Neuronal stem cell (in vitro differentiated cells): ENCODE data around the gene PILRB.

Experiments
- DNase-seq: peaks from one replicate; pipeline ENCODE4 v3.0.0-alpha.2; 2013; ENCODE audit warnings: low spot score
- H2AFZ ChIP-seq: one replicate; pipeline ENCODE4 v1.6.1; 2013; ENCODE audit warnings: mild to moderate bottlenecking, low read length, inconsistent platforms
- H2AK5ac ChIP-seq: 2 replicates; pipeline ENCODE4 v1.6.1; 2013; ENCODE audit warnings: low read depth, mild to moderate bottlenecking, inconsistent platforms, low read length, moderate library complexity, mixed read lengths
- H2BK120ac ChIP-seq: 2 replicates; pipeline ENCODE4 v1.6.1; 2013; ENCODE audit warnings: low read depth, mild to moderate bottlenecking, inconsistent platforms, low read length, moderate library complexity, mixed read lengths
- H2BK12ac ChIP-seq: one replicate; pipeline ENCODE4 v1.6.1; 2013; ENCODE audit warnings: low read length, inconsistent platforms
- H2BK15ac ChIP-seq: 2 replicates; pipeline ENCODE4 v1.6.1; 2013; ENCODE audit warnings: mild to moderate bottlenecking, low read length, inconsistent platforms, mixed read lengths
- H2BK5ac ChIP-seq: one replicate; pipeline ENCODE4 v1.6.1; 2013; ENCODE audit warnings: inconsistent platforms, mild to moderate bottlenecking, low read length, moderate library complexity
- H3K14ac ChIP-seq: one replicate; pipeline ENCODE4 v1.6.1; 2013; ENCODE audit warnings: low read length, inconsistent platforms
- H3K18ac ChIP-seq: 2 replicates; pipeline ENCODE4 v1.6.1; 2013; ENCODE audit warnings: low read length, inconsistent platforms
- H3K23ac ChIP-seq: 2 replicates; pipeline ENCODE4 v1.6.1; 2013; ENCODE audit warnings: low read depth, mild to moderate bottlenecking, mixed read lengths, low read length, inconsistent platforms; ENCODE audit not compliant: poor library complexity
- H3K27ac ChIP-seq: replicated peaks from 3 replicates; pipeline ENCODE4 v1.5.1; 2013; ENCODE audit warnings: low read length, inconsistent platforms
- H3K27me3 ChIP-seq, 3 experiments: 2 replicates each; pipeline ENCODE4 v1.6.1; 2013; ENCODE audit warnings: low read length in 3 of 3, mild to moderate bottlenecking in 2 of 3, inconsistent platforms in 1 of 3, low read depth in 1 of 3, mixed read lengths in 1 of 3, moderate library complexity in 1 of 3; ENCODE audit not compliant: control insufficient read depth in 3 of 3, insufficient read depth in 3 of 3
- H3K36me3 ChIP-seq, 2 donors: replicated peaks in 1 of 2; 2 replicates each; pipeline ENCODE4 v1.6.1; 2013; ENCODE audit warnings: low read length in 2 of 2; ENCODE audit not compliant: control insufficient read depth in 2 of 2, insufficient read depth in 2 of 2
- H3K4ac ChIP-seq: 2 replicates; pipeline ENCODE4 v1.6.1; 2013; ENCODE audit warnings: inconsistent platforms, mild to moderate bottlenecking, low read length, moderate library complexity
- H3K4me1 ChIP-seq, 2 donors: 1 replicate in 1 of 2; 2 replicates in 1 of 2; pipeline ENCODE4 v1.6.1; 2013; ENCODE audit warnings: low read length in 2 of 2, low read depth in 1 of 2; ENCODE audit not compliant: control insufficient read depth in 2 of 2, insufficient read depth in 1 of 2
- H3K4me2 ChIP-seq: one replicate; pipeline ENCODE4 v1.6.1; 2013; ENCODE audit warnings: mild to moderate bottlenecking, low read length, inconsistent platforms; ENCODE audit not compliant: insufficient read depth, poor library complexity, severe bottlenecking
- H3K4me3 ChIP-seq, 2 donors: 2 replicates each; pipeline ENCODE4 v1.5.1; 2013; ENCODE audit warnings: low read length in 2 of 2, mild to moderate bottlenecking in 2 of 2, inconsistent platforms in 1 of 2, moderate library complexity in 1 of 2
- H3K79me1 ChIP-seq: one replicate; pipeline ENCODE4 v1.6.1; 2013; ENCODE audit warnings: low read depth, mild to moderate bottlenecking, inconsistent platforms, low read length, moderate library complexity
- H3K9ac ChIP-seq: one replicate; pipeline ENCODE4 v1.6.1; 2013; ENCODE audit warnings: mild to moderate bottlenecking, low read depth, low read length, inconsistent platforms; ENCODE audit not compliant: poor library complexity
- H3K9me3 ChIP-seq, 2 donors: replicated peaks in 1 of 2; 2 replicates each; pipeline versions ENCODE3 to v1.6.1; 2013; ENCODE audit warnings: low read length in 2 of 2, mild to moderate bottlenecking in 2 of 2, inconsistent platforms in 1 of 2, low read depth in 1 of 2, mixed read lengths in 1 of 2, moderate library complexity in 1 of 2; ENCODE audit not compliant: control insufficient read depth in 2 of 2, insufficient read depth in 1 of 2
- H4K8ac ChIP-seq: one replicate; pipeline ENCODE4 v1.6.1; 2013; ENCODE audit warnings: low read depth, mild to moderate bottlenecking, inconsistent platforms, low read length, moderate library complexity
- H4K91ac ChIP-seq: one replicate; pipeline ENCODE4 v1.6.1; 2013; ENCODE audit warnings: low read length, low read depth, mild to moderate bottlenecking, inconsistent platforms; ENCODE audit not compliant: poor library complexity
- WGBS, 2 donors: extraction: QIAGEN DNeasy Blood & Tissue Kit; methylation state at CpG; one replicate each; pipeline ENCODE4 v1.1.7; 2013; ENCODE audit warnings: missing lambda C conversion rate in 2 of 2, mixed read lengths in 1 of 2; ENCODE audit not compliant: insufficient read length in 2 of 2, insufficient replicate concordance in 1 of 2; ENCODE audit errors: extremely low coverage in 2 of 2; 5-methylcytosine and 5-hydroxymethylcytosine counted together

Gene PILRB

GRCh38 chr7:100400656-100401055 is 42.7 kb downstream of the PILRB start:
- WGBS, 2 donors = no CpG with 5 or more reads among the region's 11 CpGs
- H3K79me1 ChIP-seq = no peaks in the 10 kb centered on the region
- H2BK12ac ChIP-seq = no peak overlapping the region
- H3K9ac ChIP-seq = no peak overlapping the region
- H3K18ac ChIP-seq = peak overlapping the region; percentile 1
- H3K4ac ChIP-seq = no peak overlapping the region
- no peak overlapping the region for H2BK5ac ChIP-seq
- H3K9me3 ChIP-seq = no peaks in the 10 kb centered on the region
- H4K8ac ChIP-seq = no peak overlapping the region
- no peak overlapping the region for H3K14ac ChIP-seq
- H2AK5ac ChIP-seq = no peak overlapping the region
- H3K27me3 ChIP-seq = no peaks in the 10 kb centered on the region
- H3K27ac ChIP-seq = no peak overlapping the region
- no peak overlapping the region for H2BK15ac ChIP-seq
- peaks cover 0 to 8% of the 10 kb centered on the region in 2 donors for H3K4me1 ChIP-seq
- H3K4me2 ChIP-seq = no peak overlapping the region
- H2AFZ ChIP-seq = peak overlapping the region; percentile 84
- peak overlapping the region; percentile 32 for H3K23ac ChIP-seq
- peak; percentile 15 for DNase-seq
- H3K4me3 ChIP-seq = no peak overlapping the region
- H3K36me3 ChIP-seq = no peaks in the 10 kb centered on the region
- no peak overlapping the region for H2BK120ac ChIP-seq
- H4K91ac ChIP-seq = no peak overlapping the region

- Histone ChIP-seq H3K4me2 (no peak overlapping the region), H3K27ac (no peak overlapping the region), H2BK120ac (no peak overlapping the region), H2BK5ac (no peak overlapping the region), H3K36me3 (no peaks in the 10 kb centered on the region), H3K27me3 (no peaks in the 10 kb centered on the region), H4K91ac (no peak overlapping the region), H3K4me3 (no peak overlapping the region), H3K18ac (no peak overlapping the region), H3K9me3 (no peaks in the 10 kb centered on the region), H4K8ac (no peak overlapping the region), H3K23ac (no peak overlapping the region), H2AK5ac (no peak overlapping the region), H3K14ac (no peak overlapping the region), H2AFZ (peak overlapping the region; percentile 6), H2BK15ac (no peak overlapping the region), H2BK12ac (no peak overlapping the region), H3K79me1 (no peaks in the 10 kb centered on the region), H3K9ac (no peak overlapping the region), H3K4ac (no peak overlapping the region), H3K4me1 (peaks cover 0 to 8% of the 10 kb centered on the region in 2 donors)
- no peak for DNase-seq
- no CpG with 5 or more reads among the region's 5 CpGs for WGBS, 2 donors
Measured at GRCh38 chr7:100401811-100402210, 43.9 kb downstream of the PILRB start.

- Histone ChIP-seq H3K36me3 (no peaks in the 10 kb centered on the region), H4K8ac (no peak overlapping the region), H4K91ac (no peak overlapping the region), H3K4me2 (no peak overlapping the region), H2BK12ac (no peak overlapping the region), H3K4me1 (peaks cover 0 to 8% of the 10 kb centered on the region in 2 donors), H3K14ac (no peak overlapping the region), H2AK5ac (no peak overlapping the region), H3K23ac (no peak overlapping the region), H2BK5ac (no peak overlapping the region), H3K9me3 (no peaks in the 10 kb centered on the region), H3K4me3 (no peak overlapping the region), H2BK120ac (no peak overlapping the region), H3K27ac (no peak overlapping the region), H3K79me1 (no peaks in the 10 kb centered on the region), H3K9ac (no peak overlapping the region), H3K18ac (no peak overlapping the region), H2AFZ (peak overlapping the region; percentile 6), H2BK15ac (no peak overlapping the region), H3K4ac (no peak overlapping the region), H3K27me3 (no peaks in the 10 kb centered on the region)
- DNase-seq = no peak
- no CpG with 5 or more reads among the region's 2 CpGs for WGBS, 2 donors
Measured at GRCh38 chr7:100402241-100402640, 44.3 kb downstream of the PILRB start.

GRCh38 chr7:100406767-100407166 is 48.9 kb downstream of the PILRB start:
- H3K18ac ChIP-seq = no peak overlapping the region
- no peak overlapping the region for H3K4me2 ChIP-seq
- no peaks in the 10 kb centered on the region for H3K9me3 ChIP-seq
- no peak overlapping the region for H4K91ac ChIP-seq
- H2BK15ac ChIP-seq = no peak overlapping the region
- H4K8ac ChIP-seq = no peak overlapping the region
- no peak overlapping the region for H2BK12ac ChIP-seq
- H3K27me3 ChIP-seq = peaks cover 0 to 1% (median 0%) of the 10 kb centered on the region in 3 experiments
- no peak overlapping the region for H2BK120ac ChIP-seq
- H3K79me1 ChIP-seq = no peaks in the 10 kb centered on the region
- H3K36me3 ChIP-seq = no peaks in the 10 kb centered on the region
- H3K4ac ChIP-seq = no peak overlapping the region
- WGBS, 2 donors = no CpG with 5 or more reads among the region's 6 CpGs
- H2AK5ac ChIP-seq = no peak overlapping the region
- no peak overlapping the region for H3K27ac ChIP-seq
- H2AFZ ChIP-seq = no peak overlapping the region
- no peak for DNase-seq
- H3K23ac ChIP-seq = no peak overlapping the region
- H3K4me3 ChIP-seq = no peak overlapping the region
- no peak overlapping the region for H3K14ac ChIP-seq
- no peak overlapping the region for H2BK5ac ChIP-seq
- H3K4me1 ChIP-seq = no peaks in the 10 kb centered on the region
- H3K9ac ChIP-seq = no peak overlapping the region
